Inflammatory macrophage treated with lipopolysaccharide for 1 hour (primary cell): ENCODE data around the gene FOXP1.
A peak's percentile ranks its signal among the peaks of the same experiment; 100 is the strongest.

Source experiments
- DNase-seq, 2 donors: peaks; one replicate each; pipeline ENCODE4 v3.0.0-alpha.2; 2020 to 2022

Gene FOXP1

DNA sequence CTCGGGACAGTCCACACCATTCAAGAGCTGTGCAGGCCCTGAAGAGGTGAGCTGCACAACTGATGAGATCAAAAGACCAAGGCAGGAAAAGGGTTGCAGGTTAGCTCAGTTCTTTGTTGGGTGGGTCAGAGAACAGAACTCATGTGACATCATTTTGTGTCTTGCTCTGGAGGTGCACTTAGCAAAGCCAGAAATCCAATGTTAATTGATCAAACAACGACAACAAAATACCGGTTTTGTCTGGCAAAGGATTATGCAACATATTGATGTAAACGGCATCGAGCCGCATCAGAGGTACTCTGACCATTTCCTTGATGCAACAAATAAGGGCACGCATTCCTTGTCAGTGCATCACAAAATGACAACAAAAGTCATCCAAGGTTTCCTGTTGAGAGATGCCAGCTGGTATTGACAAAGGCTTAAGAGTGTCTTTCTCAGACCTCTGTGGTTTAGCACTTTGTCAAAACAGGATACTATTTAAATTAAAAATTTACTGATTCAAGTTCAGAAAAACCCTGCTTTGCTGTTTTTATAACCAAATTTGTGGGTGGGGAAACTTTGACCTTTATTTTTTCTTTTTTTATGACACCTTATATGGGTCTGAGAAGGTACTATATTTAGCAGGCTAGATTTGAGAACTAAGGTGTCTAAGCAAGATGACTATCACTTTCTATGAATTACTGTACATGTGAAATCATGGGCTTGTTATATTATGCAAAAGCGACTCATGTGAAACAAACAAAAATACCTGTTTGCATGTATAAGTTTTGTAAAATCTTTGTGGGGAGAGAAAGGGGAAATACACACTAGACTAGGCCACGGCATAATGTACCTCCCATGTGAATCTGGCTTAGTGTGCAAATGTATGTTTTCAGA is 496.1 kb downstream of the FOXP1 start:
- no peak for DNase-seq

DNA sequence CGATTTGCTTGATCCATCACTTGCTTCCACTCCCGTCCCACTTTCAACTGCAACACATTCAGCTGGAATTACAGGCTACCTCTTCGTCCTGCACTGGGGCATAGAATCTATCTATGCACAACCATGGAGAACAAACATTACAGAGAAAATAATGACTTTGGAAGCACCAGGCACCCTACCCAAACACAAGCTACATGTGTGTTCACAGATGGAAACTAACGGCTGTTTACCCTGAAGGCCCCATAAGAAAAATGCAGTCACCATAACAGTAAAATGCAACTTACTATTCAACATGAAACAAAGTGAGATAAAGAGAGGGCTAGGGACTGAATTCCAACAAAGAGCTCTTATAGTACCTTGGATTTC is 496.8 kb downstream of the FOXP1 start:
- DNase-seq = no peak

DNA sequence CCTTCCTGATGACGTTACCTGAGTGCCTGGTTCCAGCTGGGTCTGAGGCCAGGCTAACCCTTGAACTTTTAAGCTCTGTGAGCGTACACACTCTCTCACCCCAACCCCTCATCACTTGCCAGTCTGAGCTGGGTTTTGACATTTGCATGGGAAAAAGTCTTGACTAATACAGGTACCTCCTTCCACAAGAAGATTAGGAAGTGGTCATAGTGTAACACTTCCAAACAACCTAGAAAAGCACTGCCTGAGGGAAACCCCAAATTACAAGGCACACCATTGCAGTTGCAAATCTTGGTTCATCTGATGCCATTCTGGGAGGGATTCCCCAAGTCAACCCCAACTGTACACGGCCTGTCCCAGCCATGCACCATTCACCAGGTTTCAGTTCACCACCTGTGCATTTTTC is 499.8 kb downstream of the FOXP1 start:
- DNase-seq = peak in 1 of 2 donors; percentile 68

DNA sequence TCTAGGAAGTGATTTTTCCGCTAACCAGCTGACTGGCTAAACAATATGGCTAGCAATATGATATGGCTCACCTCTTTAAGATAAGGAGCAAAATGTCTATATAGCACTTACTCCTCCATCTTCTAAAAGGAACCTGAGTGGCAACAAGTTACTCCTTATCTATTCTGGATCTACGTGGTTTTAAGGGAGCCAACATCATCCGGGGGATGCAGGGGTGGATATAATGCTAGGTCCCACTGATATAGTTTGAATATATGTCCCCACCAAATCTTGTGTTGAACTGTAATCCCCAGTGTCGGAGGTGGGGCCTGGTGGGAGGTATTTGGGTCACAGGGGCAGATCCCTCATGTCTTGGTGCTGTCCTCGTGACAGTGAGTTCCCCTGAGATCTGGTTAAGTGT is 500.7 kb downstream of the FOXP1 start:
- DNase-seq = no peak

DNA sequence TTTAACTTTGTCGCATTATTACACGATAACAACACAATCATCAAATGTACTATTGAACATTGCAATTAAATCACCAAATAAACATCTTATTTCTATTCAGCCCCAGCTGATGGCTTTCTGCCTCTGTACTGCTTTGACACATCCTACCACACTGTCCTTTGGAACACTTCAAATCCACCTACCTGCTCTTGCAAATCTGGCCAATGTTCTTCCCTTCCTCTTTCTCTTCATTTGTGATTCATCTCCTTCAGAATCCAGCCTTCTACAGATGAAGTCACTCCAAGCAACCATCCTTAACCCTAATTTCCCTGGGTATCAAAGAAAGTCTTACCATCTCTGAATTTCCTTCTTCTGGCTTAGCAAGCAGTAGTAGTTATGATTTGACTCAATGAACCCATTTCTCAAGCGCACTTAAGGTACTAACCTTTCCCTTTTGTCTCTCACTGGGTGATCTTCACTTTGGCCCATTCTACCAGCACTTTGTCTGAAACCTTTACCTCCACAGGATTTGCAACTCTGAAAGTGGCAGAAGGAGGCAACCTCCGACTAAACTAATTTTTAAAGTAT is 502.9 kb downstream of the FOXP1 start:
- DNase-seq = no peak

DNA sequence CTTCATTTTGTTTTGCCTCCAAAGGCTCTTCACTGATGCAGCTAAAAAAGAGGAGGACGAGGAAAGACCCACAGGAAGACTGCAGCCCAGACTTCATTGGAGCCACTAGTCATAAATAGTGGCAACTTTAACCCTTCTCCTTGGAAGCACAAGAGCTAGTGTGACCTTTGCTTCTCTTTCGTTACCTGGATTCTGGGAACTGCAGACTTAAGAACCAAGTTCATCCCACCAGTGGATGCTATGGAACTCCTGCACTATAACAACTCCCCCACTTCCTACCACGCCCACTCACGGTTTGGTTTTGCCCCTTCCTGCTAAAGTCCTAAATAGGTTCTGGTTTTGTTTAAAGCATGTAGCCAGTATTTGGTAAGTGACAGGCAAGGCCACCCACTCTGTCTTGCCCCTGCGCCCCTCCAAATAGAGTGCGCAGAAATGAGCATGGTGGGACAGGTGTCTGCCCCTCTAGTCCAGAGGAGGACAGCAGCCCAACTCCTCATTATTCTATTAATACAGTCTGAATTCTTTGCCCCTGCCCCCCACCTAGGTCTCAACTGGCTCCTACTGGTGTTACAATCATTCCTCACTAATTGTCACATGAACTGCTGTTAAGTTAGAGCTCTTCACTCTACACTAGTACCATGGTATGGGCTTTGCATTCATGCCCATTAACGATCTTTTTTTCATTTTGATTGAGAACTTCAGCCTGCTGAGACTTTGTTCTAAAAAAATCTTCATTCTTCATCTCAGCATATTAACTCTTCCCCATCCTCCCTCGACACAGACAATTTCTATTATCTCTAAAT is 504.6 kb downstream of the FOXP1 start:
- DNase-seq = no peak

DNA sequence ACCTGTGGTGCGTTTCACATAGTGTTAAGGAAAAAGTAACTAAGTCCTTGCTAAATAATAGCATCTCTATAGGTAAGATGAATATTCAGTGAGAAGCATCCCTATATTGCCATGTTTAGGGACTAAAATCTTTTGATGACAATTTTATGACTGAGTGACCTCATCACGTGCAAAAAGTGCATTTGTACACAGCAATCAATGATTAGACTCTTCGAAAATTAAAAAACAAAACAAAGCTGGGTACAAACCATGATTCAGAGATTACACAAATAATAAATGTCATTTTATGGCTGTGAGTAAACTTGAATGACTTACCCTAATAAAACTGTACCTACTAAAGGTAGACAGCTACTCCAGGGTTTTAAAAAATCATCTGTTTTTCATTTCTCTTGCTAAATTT is 505.3 kb downstream of the FOXP1 start:
- no peak for DNase-seq

DNA sequence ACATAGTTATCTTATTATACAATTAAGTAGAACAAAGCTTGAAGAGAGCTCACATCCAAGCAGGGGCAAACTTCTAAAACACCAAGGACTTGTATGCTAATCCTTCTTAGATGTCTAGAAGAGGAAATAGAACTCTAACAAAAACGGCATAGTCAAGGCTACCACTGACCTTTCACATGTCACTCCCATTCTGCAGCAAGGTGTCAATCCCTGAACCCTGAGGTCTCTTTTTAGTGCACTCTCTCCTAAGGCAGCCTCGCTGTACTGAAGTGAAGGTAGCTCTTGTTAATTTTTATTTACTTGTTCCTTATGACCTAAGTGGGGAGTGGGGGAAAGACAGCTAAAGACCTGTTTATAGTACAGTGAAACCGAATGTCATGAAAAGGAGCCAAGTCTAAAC is 506.5 kb downstream of the FOXP1 start:
- DNase-seq = no peak

DNA sequence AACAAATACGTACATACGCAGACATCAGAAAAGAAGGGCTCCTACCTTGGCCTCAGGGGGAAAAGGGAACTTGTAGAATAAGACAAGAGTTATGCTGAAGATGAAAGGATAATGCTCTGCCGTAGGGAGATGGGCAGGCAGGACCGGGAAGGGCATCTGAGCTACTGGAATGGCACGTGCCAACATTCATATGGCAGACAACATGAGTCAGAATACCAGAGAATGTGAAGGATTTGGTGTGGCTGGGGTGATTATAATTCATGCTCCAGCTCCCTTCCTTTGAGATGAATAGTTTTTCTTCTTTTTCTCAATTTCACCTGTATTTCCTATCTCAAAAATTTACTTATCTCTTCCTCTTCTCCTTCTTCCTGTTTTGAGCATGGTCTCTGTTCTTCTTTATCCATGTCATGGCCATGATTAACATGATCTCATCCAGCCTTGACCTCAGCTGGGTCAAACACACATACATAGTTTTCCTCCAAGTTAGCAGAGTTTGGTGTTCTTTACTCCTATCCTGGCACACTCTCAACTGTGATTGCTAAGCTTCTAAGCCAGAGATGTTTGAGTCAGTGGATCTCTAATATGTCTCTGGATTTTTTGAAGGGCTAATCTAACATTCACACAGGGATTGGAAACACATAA is 507.0 kb downstream of the FOXP1 start:
- no peak for DNase-seq

DNA sequence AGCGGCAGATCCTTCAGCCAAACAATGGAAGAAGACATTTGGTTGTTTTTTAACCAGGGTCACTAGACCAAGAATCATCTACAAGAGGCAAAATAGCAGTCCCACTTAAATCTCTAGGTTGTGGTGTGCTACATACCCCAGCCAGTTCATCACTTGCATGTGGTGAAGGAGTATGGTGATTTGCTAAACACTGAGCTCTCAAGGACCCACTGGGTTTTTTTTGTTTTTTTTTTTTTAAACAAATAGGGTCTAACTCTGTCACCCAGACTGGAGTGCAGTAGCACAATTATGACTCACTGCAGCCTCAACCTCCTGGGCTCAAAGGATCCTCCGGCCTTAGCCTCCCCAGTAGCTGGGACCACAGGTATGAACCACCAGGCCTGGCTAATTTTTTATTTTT is 508.0 kb downstream of the FOXP1 start:
- no peak for DNase-seq

DNA sequence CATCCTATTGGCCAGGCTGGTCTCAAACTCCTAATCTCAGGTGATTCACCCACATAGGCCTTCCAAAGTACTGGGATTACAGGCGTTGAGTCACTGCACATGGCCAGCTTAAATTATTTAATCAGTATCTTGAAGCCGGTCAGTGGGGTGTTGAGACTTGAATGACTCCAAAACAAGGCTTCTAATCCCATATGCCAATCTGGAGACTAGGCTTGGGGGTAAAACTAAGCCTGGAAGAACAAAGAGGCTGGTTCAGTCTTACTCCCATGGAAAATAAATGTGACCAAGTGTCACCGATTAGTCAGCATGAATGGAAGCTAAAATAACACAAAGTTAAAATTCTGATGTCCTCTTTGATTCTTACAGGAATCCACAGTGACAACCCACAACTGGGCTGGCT is 509.1 kb downstream of the FOXP1 start:
- DNase-seq = no peak

DNA sequence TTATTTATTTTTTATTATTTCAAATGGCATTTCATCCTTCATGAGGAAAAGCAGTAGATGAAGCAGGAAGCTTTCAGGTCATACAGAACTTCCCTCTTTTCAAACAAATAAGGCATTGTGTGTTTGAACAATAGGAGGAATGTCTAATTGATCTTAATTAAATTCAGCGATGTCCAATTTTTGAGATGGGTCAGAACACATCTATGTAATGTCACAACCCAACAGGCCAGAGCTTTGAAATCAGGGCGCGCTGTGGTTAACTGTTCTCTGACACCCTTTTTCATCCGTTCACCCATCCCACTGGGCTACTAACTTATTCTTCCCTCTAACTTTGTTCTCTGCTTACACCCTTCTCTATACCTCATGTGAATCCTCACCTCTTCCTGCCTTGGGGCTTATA is 510.5 kb downstream of the FOXP1 start:
- DNase-seq = no peak

DNA sequence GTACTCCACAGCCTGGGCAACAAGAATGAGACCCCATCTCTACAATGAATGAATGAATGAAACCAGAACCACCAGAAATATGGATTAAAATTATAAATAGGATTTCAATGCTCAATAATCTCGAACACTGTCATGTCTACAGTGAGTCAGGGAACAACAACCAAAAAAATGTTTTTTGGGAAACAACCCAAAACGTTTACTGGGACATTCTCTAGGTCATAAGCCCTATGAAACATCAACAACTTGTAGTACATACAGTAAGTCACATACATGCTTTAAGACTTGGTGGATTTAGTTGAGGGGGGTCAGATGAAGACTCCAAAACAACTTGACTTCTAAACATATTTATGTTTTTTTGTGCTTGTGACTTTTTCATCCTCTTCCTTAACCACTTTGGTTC is 511.2 kb downstream of the FOXP1 start:
- no peak for DNase-seq

DNA sequence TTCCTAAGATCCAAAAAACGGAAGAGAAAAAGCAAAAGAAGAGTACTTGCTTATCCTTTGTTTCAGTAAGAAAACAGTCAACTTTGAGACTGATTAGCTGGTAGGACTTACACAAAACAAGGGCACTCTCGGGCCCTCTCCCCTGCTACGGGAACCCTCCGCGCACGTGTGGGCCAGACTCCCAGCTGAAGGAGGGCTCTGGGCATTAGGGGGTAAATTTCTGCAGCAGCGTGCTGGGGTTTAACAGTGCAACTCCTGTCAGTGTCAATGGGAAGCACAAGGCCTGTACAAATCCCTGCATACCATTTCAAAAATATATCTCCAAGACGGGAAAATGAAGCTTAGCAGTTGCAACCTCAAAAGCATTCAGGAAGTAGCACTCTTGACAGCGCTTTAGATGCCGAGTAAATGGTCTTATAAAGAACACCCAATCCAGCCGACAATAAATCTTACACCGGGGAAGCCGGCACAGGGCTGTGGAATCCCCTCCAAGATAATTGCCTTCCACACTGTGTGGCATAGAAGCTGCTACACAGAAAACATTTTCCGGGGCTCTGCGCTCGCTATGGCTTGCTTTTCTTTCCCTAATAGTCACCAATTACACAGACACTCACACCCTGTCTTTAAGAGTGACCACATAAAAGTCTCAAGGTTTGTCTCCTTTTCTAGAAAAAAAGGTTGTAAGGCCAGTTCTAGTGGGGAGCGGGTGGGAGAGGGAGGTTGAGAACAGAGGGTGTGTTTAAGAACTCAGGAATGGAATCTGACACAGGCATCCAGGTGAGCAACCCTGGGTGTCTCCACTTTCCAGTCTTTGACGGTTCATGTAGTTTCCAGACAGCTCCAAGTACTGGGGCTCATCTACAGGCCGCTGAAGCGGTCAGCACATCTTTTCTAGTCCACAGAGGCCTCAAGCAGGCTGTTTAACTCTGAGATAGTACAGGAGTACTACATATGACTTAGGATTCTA is 512.7 kb downstream of the FOXP1 start:
- DNase-seq = no peak

DNA sequence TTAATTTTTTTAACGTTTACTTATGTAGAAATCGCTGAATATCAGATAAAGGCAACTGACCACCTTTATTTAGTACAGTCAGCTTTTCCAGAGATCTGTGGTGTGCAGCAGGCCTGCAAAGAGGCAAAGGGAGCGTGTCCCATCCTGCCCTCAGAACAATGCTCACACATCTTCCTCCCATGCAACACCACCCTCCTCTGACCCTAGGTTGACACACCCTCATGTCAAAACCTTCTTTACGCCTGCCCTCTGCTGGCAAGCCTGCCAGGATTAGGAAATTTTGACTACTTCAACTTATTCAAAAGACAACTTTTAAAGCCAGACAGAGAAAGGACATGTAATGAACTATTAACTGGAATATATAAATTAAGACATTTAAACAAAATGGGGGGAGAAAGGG is 513.7 kb downstream of the FOXP1 start:
- DNase-seq = peak; percentile 71 to 90

DNA sequence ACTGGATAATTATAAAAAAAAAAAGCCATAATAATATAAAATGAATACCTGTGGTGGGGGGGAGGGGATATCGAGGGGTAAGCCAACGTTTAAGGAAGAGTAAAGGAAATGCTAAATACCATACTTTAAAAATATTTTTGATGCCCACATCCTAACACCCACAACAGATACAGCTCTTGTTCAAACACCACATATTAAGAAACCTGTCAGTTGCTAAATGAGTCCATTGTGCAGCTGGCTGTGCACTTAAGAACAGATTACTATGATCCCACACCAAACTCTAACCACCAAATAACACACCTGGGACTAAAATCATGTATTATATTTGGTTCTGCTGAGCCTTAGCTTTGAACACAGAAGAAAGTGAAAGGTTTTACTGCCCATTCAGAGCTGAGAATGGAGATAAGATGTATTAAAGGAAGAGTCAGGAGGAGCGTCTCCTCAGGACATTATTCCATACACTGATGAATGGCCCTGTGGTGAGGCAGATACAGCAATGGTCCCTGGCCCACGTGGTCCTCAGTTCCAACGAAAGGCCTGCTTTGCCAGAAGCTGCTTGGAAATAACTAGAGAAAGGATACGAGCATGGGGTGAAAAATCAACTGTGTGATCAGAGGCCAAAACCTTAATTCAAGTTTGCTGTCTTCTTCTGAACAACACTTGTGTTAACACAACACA is 515.4 kb downstream of the FOXP1 start:
- no peak for DNase-seq

DNA sequence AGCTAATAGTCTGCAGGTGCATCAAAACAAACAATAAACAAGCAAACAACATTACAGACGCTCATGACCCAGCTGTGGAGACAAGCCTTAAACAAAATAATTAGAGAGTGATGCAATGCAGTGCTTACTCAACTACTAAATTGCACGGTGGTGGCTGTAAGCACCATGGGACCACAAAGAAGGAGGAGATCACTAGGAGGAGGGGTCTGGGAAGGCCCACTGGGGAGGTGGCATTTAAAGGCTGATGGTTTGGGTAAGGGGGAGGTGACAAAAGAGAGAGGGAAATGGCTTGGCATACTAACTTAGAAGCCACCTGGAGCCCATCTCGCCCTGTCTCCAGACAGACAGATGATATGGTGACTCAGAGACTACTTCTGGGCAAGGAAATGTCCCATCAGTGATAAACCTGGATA is 516.7 kb downstream of the FOXP1 start:
- peak; percentile 42 to 58 for DNase-seq

DNA sequence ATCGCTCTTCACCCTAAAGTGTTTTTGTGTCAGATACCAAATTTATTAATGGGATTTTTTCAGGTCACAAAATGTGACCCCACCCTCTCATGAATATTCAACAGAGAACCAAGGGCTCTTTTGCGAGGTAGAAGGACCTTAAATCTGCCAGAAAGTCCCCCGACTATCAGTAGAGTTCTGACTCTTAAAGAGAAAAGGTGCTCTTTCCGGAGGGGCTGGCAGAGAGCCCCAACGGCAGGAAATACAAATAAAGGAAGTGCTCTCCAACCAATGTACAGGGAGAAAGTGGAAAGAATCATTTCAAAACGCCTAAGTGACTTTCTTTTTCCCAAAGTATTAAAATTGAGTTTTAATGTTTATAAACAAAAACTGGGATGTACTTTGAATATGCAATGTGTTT is 517.2 kb downstream of the FOXP1 start:
- DNase-seq = peak in 1 of 2 donors; percentile 40

DNA sequence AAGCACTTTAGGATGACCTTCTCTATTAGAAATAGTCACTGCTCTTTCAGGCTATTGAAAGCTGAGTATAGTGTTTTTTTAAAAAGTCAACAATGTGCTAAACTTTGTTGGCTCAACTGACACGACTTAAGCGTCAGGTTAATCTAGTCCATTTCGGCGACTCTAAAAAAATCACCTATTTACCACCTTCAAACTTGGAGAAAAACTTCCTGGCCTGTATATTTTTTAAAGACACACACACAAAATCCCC is 517.8 kb downstream of the FOXP1 start:
- no peak for DNase-seq

DNA sequence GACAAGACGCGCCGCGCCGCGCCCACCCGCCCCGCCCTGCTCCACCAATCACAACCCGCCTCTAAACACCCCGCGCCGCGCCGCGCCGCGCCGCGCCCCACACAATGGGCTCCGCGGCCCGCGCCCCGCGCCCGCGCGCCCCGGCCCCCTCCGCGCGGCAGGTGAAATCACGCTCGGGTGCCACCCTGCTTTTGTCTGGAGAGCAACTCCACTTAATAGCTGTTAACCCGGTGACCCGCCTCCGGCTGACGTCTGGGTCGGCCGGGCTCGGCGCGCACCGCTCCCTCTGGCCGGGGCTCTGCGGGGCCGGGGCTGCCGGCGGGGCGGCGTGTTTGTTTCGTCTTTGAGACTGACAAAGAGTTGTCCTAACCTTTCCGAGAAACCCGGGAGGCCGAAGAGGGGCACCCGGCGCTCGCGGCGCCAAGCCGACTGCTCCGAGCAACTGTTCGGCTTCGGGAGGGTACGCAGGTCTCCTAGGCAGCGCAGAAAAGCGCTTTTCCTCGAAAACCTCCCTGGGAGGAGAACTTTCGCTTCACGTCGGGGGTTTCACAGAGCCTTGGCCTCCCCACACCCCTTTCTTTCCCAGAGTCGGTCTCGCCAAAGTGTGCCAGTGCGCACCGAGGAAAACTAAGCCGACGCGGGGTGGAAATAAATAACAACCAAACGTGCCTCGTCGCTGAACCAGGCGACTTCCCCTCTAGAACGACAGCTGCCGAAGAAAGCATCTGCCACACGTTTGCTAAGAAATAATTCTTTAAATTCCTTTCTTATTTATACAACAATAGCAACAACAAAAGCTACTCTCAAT is 518.4 kb downstream of the FOXP1 start:
- DNase-seq = peak; percentile 40 to 44
